PC-9 (cell line): ENCODE measurements around the gene DIDO1. TPM values are rescaled to one million over a fixed set of nuclear protein-coding genes. Genes with fewer than 3 reads are reported as not detected.

ENCODE experiments used
- BruUV-seq: library from RNA; stranded (reverse); fragments of 400-500 nt; replicated peaks from 2 replicates; lab custom pipeline; 2021; lab: Mats Ljungman, UMichigan
- CTCF ChIA-PET: fragments of 300-600 bp; sonication (Branson Sonifier 250); formaldehyde crosslinking; loops from one replicate; lab custom pipeline; 2022; ENCODE audit warnings: antibody characterized with exemption; lab: Charles Lee
- POLR2A ChIA-PET: fragments of 300-600 bp; sonication (Branson Sonifier 250); formaldehyde crosslinking; loops from one replicate; lab custom pipeline; 2022; ENCODE audit warnings: antibody characterized with exemption; ENCODE audit not compliant: unreplicated experiment; lab: Charles Lee
- DNase-seq, 2 experiments: peaks; one replicate each; pipeline versions ENCODE4 v3.0.0 to v3.0.0-alpha.2; 2015 to 2022; ENCODE audit warnings: mixed read lengths in 1 of 2
- H2AFZ ChIP-seq: fragments of 200-600 bp; sonication (generic); 2 replicates; pipeline ENCODE4 v1.8.1; 2017; ENCODE audit warnings: antibody characterized with exemption
- H3F3A ChIP-seq: fragments of 200-600 bp; sonication (generic); 2 replicates; pipeline ENCODE4 v1.8.1; 2017; ENCODE audit warnings: antibody characterized with exemption, mild to moderate bottlenecking, low read depth; ENCODE audit not compliant: insufficient read depth
- H3K27ac ChIP-seq: fragments of 200-600 bp; sonication (generic); 2 replicates; pipeline ENCODE4 v1.6.1; 2016; ENCODE audit warnings: mixed run types
- H3K27me3 ChIP-seq: fragments of 200-600 bp; sonication (generic); 2 replicates; pipeline ENCODE4 v1.6.1; 2016; ENCODE audit warnings: low read depth, mixed run types; ENCODE audit not compliant: insufficient read depth
- H3K36me3 ChIP-seq: fragments of 200-600 bp; sonication (generic); 2 replicates; pipeline ENCODE4 v1.6.1; 2016; ENCODE audit warnings: low read depth, mixed run types
- H3K4me1 ChIP-seq: fragments of 200-600 bp; sonication (generic); replicated peaks from 2 replicates; pipeline ENCODE4 v1.6.1; 2016; ENCODE audit warnings: mixed run types; ENCODE audit not compliant: insufficient read depth
- H3K4me2 ChIP-seq: fragments of 200-600 bp; sonication (generic); 2 replicates; pipeline ENCODE4 v1.6.1; 2017; ENCODE audit warnings: mixed run types
- H3K4me3 ChIP-seq: fragments of 200-600 bp; sonication (generic); 2 replicates; pipeline ENCODE4 v1.6.1; 2016; ENCODE audit warnings: mixed run types
- H3K79me2 ChIP-seq: fragments of 200-600 bp; sonication (generic); 2 replicates; pipeline ENCODE4 v1.6.1; 2017; ENCODE audit warnings: low read depth, mixed run types
- H3K9me2 ChIP-seq: fragments of 200-600 bp; sonication (generic); 2 replicates; pipeline ENCODE4 v1.8.1; 2017; ENCODE audit warnings: mild to moderate bottlenecking; ENCODE audit not compliant: insufficient read depth
- H3K9me3 ChIP-seq: fragments of 200-600 bp; sonication (generic); 2 replicates; pipeline ENCODE4 v1.8.1; 2016; ENCODE audit warnings: low read depth; ENCODE audit not compliant: insufficient read depth
- H4K20me1 ChIP-seq: fragments of 200-600 bp; sonication (generic); 2 replicates; pipeline ENCODE4 v1.8.1; 2017; ENCODE audit not compliant: insufficient read depth
- EZH2 ChIP-seq: fragments of 200-600 bp; sonication (generic); IDR thresholded peaks from 2 replicates; pipeline ENCODE4 v1.8.0; 2017; ENCODE audit warnings: antibody characterized with exemption, low read depth
- intact Hi-C: fragments of 100-400 bp; cut with micrococcal nuclease; formaldehyde crosslinking; loops from one replicate; pipeline ENCODE4 v1.10.0; 2022; ENCODE audit not compliant: unreplicated experiment
- total RNA-seq: library from RNA; stranded (reverse); gene quantifications from 2 replicates; pipeline ENCODE4 v1.2.3, GENCODE V29; 2021
- TF ChIP-seq, protein P1 (sequence below): fragments of 200-600 bp; sonication (generic); conservative IDR thresholded peaks from 2 replicates; pipeline ENCODE4 v1.6.1; 2017; ENCODE audit warnings: mixed run types, antibody characterized with exemption, mild to moderate bottlenecking, moderate library complexity

The DIDO1 gene
- total RNA-seq, 1 experiment from 2014 or later: 61.4 TPM

DNA sequence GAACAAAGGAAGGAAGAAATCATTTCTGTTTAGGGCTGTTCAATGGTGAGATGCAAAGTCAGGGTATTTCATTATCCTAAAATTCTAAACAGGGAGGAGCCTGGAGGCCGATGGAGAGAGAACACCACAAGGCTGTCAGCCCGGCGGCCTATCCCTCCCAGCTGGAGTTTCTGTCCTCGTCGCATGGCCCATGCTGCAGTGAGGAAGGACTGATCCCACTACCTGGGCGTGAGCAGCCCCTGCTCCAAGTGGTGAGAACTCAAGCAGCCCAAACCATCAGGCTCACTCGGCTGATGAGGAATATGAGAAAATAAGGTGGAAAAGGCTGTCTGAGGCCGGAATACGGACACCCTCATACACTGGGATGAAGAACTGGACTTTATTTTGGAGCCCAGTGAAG, 30.8 kb downstream of the DIDO1 start:
- Histone ChIP-seq H3K9me2 (no peaks in the 10 kb centered on the region), H3K27ac (no peak overlapping the region), H3K4me1 (peaks cover 2% of the 10 kb centered on the region), H3F3A (peaks cover 36% of the 10 kb centered on the region), H3K9me3 (no peaks in the 10 kb centered on the region), H3K4me3 (no peak overlapping the region), H3K79me2 (no peaks in the 10 kb centered on the region), H3K36me3 (peaks cover 32% of the 10 kb centered on the region), H3K27me3 (no peaks in the 10 kb centered on the region), H4K20me1 (peaks cover 28% of the 10 kb centered on the region), H3K4me2 (no peak overlapping the region), H2AFZ (no peak overlapping the region)
- intact Hi-C loops: no loop called here
- TF ChIP-seq, protein P1, sequence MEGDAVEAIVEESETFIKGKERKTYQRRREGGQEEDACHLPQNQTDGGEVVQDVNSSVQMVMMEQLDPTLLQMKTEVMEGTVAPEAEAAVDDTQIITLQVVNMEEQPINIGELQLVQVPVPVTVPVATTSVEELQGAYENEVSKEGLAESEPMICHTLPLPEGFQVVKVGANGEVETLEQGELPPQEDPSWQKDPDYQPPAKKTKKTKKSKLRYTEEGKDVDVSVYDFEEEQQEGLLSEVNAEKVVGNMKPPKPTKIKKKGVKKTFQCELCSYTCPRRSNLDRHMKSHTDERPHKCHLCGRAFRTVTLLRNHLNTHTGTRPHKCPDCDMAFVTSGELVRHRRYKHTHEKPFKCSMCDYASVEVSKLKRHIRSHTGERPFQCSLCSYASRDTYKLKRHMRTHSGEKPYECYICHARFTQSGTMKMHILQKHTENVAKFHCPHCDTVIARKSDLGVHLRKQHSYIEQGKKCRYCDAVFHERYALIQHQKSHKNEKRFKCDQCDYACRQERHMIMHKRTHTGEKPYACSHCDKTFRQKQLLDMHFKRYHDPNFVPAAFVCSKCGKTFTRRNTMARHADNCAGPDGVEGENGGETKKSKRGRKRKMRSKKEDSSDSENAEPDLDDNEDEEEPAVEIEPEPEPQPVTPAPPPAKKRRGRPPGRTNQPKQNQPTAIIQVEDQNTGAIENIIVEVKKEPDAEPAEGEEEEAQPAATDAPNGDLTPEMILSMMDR: no peak
- no peak for TF ChIP-seq EZH2
- POLR2A ChIA-PET: no interaction called here
- BruUV-seq: no TSS peak
- DNase-seq: no peak
- CTCF ChIA-PET: no interaction called here

GRCh38 chr20:62894261-62894660, 32.0 kb downstream of the DIDO1 start:
- Histone ChIP-seq H3K27me3 (no peaks in the 10 kb centered on the region), H4K20me1 (peaks cover 18% of the 10 kb centered on the region; the same call in 1 of the 2 replicates), H3K4me2 (no peak overlapping the region), H3K79me2 (no peaks in the 10 kb centered on the region), H3K4me1 (no peaks in the 10 kb centered on the region), H3K27ac (no peak overlapping the region), H3K9me3 (no peaks in the 10 kb centered on the region), H3K4me3 (no peak overlapping the region), H3K36me3 (peaks cover 32% of the 10 kb centered on the region), H3F3A (peaks cover 25% of the 10 kb centered on the region), H2AFZ (no peak overlapping the region), H3K9me2 (no peaks in the 10 kb centered on the region)
- CTCF ChIA-PET: interaction anchor here (0.6 kb wide), 1 partner anchor 28 kb away, joined by 6 read pairs; no protein-coding TSS in a partner anchor
- no TSS peak for BruUV-seq
- no peak for TF ChIP-seq EZH2
- TF ChIP-seq, protein P1: no peak
- POLR2A ChIA-PET: interaction anchor here (0.6 kb wide), 1 partner anchor 14 kb away, joined by 8 read pairs; no protein-coding TSS in a partner anchor
- intact Hi-C loops: no loop called here
- no peak for DNase-seq

DNA sequence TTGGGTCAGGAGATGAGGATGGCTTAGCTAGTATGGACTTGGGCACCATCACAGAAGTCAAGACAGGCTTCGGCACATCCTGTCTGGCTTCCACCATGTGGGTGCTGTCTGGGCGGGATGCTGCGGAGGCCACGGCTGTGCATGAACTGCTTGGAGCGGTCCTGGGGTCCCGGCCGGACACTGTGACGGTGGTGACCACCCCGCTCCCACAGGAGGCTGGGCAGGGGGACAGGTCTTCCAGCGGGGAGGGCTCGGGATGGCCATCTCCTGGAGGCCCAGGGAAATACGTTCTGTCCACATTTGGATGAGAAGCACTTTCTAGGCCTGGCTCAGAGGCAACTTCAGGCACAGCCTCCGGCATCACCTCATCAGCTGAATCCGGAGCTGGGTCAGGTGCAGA, 32.6 kb downstream of the DIDO1 start:
- intact Hi-C loops: no loop called here
- TF ChIP-seq, protein P1: no peak; the same call in 1 of the 2 replicates
- no peak for TF ChIP-seq EZH2
- H3K9me2 ChIP-seq: no peaks in the 10 kb centered on the region
- no peak for DNase-seq
- H3K4me1 ChIP-seq: no peaks in the 10 kb centered on the region
- no peak overlapping the region for H3K27ac ChIP-seq
- no peaks in the 10 kb centered on the region for H3K79me2 ChIP-seq
- H3K27me3 ChIP-seq: no peaks in the 10 kb centered on the region
- H2AFZ ChIP-seq: no peak overlapping the region
- peaks cover 14% of the 10 kb centered on the region; the same call in 1 of the 2 replicates for H4K20me1 ChIP-seq
- no peak overlapping the region for H3K4me2 ChIP-seq
- H3K9me3 ChIP-seq: no peaks in the 10 kb centered on the region
- CTCF ChIA-PET: interaction anchor here (0.6 kb wide), 1 partner anchor 27 kb away, joined by 6 read pairs; no protein-coding TSS in a partner anchor
- H3K4me3 ChIP-seq: no peak overlapping the region
- BruUV-seq: no TSS peak
- POLR2A ChIA-PET: interaction anchor here (0.6 kb wide), 1 partner anchor 14 kb away, joined by 8 read pairs; no protein-coding TSS in a partner anchor
- peaks cover 22% of the 10 kb centered on the region for H3F3A ChIP-seq
- H3K36me3 ChIP-seq: peaks cover 35% of the 10 kb centered on the region
